Hepatocyte (in vitro differentiated cells): ENCODE data around the gene NIN. TPM values are rescaled to one million over a fixed set of nuclear protein-coding genes. Genes with fewer than 3 reads are reported as not detected.

Source experiments
- DNase-seq: peaks from one replicate; pipeline ENCODE4 v3.0.0-alpha.2; 2016; ENCODE audit warnings: low spot score
- H2AFZ ChIP-seq: fragments of 200-600 bp; sonication (generic); 2 replicates; pipeline ENCODE4 v1.6.0; 2016; ENCODE audit warnings: antibody characterized with exemption, mild to moderate bottlenecking
- H3K27ac ChIP-seq: fragments of 200-600 bp; sonication (generic); 2 replicates; pipeline ENCODE4 v1.5.1; 2016; ENCODE audit warnings: mild to moderate bottlenecking
- H3K27me3 ChIP-seq: fragments of 200-600 bp; sonication (generic); 2 replicates; pipeline ENCODE4 v1.6.1; 2016
- H3K36me3 ChIP-seq: fragments of 200-600 bp; sonication (generic); replicated peaks from 2 replicates; pipeline ENCODE4 v1.5.1; 2016; ENCODE audit warnings: low read depth; ENCODE audit not compliant: insufficient read depth
- H3K4me1 ChIP-seq: fragments of 200-600 bp; sonication (generic); 2 replicates; pipeline ENCODE4 v1.5.1; 2016; ENCODE audit warnings: mild to moderate bottlenecking, moderate library complexity; ENCODE audit not compliant: insufficient read depth
- H3K4me2 ChIP-seq: fragments of 200-600 bp; sonication (generic); 2 replicates; pipeline ENCODE4 v1.6.0; 2016
- H3K4me3 ChIP-seq: fragments of 200-600 bp; sonication (generic); 2 replicates; pipeline ENCODE4 v1.5.1; 2016; ENCODE audit warnings: mild to moderate bottlenecking
- H3K79me2 ChIP-seq: fragments of 200-600 bp; sonication (generic); 2 replicates; pipeline ENCODE4 v1.6.0; 2017; ENCODE audit warnings: mild to moderate bottlenecking
- H3K9me2 ChIP-seq: fragments of 200-600 bp; sonication (generic); replicated peaks from 2 replicates; pipeline ENCODE4 v1.6.0; 2017; ENCODE audit warnings: mild to moderate bottlenecking; ENCODE audit not compliant: insufficient read depth
- H3K9me3 ChIP-seq: fragments of 200-600 bp; sonication (generic); 2 replicates; pipeline ENCODE4 v1.5.1; 2016; ENCODE audit warnings: low read depth, mild to moderate bottlenecking
- H4K20me1 ChIP-seq: fragments of 200-600 bp; sonication (generic); 2 replicates; pipeline ENCODE4 v1.6.0; 2016; ENCODE audit warnings: mild to moderate bottlenecking; ENCODE audit not compliant: insufficient read depth, poor library complexity, severe bottlenecking
- EZH2 ChIP-seq: fragments of 200-600 bp; sonication (generic); IDR thresholded peaks from 2 replicates; pipeline ENCODE4 v1.6.1; 2016; ENCODE audit warnings: antibody characterized with exemption, mild to moderate bottlenecking, borderline replicate concordance
- EZH2phosphoT487 ChIP-seq: fragments of 200-600 bp; sonication (generic); IDR thresholded peaks from one replicate; pipeline ENCODE4 v1.6.1; 2018; ENCODE audit warnings: antibody characterized with exemption, mild to moderate bottlenecking, low read depth, moderate library complexity; ENCODE audit not compliant: unreplicated experiment, severe bottlenecking
- WGBS: methylation state at CpG from one replicate; pipeline ENCODE4 v1.1.6; 2016; ENCODE audit warnings: low lambda C conversion rate; ENCODE audit errors: missing lambda C conversion rate; 5-methylcytosine and 5-hydroxymethylcytosine counted together
- polyA plus RNA-seq: library from polyadenylated mRNA; unstranded; fragments of >200 nt; fragmentation: Nextera tagmentation; extraction: Ambion mirVana; gene quantifications from 2 replicates; pipeline ENCODE4 v1.2.1, GENCODE V29; 2016
- total RNA-seq: library from RNA; depleted of rRNA; stranded (reverse); fragments of >200 nt; gene quantifications from 2 replicates; pipeline ENCODE4 v1.2.3, GENCODE V29; 2014
- TF ChIP-seq, protein P1 (sequence below): fragments of 200-600 bp; sonication (generic); IDR thresholded peaks from 2 replicates; pipeline ENCODE4 v1.5.1; 2016; ENCODE audit warnings: antibody characterized with exemption, mild to moderate bottlenecking; ENCODE audit not compliant: poor library complexity

The NIN gene
- total and polyA plus RNA-seq, 2 experiments from 2014 or later = 4.2 to 11.6 TPM

DNA sequence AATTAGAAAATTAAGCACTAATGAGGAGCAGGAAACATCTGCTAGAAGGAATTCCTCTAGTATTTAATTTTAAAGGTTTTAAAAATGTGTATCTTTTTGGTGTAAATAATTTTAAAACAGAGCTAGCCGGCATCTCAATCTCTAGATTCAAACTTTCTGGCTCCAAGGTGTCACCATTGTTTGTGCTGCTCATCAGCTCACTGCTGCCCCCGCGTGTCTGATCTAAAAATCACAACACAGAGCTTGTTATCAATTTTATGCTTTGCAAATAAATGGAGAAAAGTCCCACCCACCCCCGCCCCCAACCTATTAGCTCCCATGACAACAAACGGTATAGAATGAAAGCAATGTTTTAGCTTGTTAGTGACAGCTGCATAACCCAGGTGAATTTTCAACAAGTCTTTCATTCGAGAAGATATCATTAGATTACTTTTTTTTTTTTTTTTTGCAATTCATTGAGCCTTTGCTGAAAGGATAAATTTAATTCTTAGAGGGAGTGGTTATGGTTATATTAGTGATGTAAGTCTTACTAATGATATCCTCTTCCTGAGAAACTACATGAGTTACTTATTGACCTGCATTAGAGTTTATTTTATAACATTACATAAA is 29.6 kb upstream of the NIN start:
- TF ChIP-seq EZH2 = no peak
- TF ChIP-seq, protein P1, sequence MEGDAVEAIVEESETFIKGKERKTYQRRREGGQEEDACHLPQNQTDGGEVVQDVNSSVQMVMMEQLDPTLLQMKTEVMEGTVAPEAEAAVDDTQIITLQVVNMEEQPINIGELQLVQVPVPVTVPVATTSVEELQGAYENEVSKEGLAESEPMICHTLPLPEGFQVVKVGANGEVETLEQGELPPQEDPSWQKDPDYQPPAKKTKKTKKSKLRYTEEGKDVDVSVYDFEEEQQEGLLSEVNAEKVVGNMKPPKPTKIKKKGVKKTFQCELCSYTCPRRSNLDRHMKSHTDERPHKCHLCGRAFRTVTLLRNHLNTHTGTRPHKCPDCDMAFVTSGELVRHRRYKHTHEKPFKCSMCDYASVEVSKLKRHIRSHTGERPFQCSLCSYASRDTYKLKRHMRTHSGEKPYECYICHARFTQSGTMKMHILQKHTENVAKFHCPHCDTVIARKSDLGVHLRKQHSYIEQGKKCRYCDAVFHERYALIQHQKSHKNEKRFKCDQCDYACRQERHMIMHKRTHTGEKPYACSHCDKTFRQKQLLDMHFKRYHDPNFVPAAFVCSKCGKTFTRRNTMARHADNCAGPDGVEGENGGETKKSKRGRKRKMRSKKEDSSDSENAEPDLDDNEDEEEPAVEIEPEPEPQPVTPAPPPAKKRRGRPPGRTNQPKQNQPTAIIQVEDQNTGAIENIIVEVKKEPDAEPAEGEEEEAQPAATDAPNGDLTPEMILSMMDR = peak; percentile 77
- no peak for TF ChIP-seq EZH2phosphoT487
- no peaks in the 10 kb centered on the region for H3K27me3 ChIP-seq
- no peaks in the 10 kb centered on the region for H3K9me3 ChIP-seq
- H3K79me2 ChIP-seq = no peaks in the 10 kb centered on the region
- H3K4me1 ChIP-seq = no peaks in the 10 kb centered on the region
- H3K4me2 ChIP-seq = peak overlapping the region; percentile 59
- H3K27ac ChIP-seq = no peak overlapping the region
- no peak overlapping the region for H3K4me3 ChIP-seq
- H2AFZ ChIP-seq = peak overlapping the region; percentile 21
- no peaks in the 10 kb centered on the region for H4K20me1 ChIP-seq
- DNase-seq = peak; percentile 80
- no peaks in the 10 kb centered on the region for H3K9me2 ChIP-seq
- WGBS = 14% methylated on average over 6 of the region's 6 CpGs
- no peaks in the 10 kb centered on the region for H3K36me3 ChIP-seq

DNA sequence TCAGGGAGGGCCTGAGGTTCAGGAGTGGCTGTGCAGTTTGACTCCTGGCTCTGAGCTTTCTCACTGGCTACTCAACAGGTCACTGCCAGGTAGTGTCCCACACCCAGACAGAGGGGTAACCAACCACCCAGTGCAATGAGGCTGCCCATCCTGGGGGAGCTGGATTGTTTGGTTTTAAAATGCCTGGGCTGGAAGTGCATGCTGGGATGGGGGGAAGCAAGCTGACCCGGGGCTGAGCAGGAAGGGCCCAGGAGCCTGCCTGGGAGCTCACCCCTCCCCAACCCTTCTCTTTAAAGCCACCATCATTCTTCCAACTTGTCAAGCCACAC is 28.3 kb upstream of the NIN start:
- H3K9me2 ChIP-seq = no peaks in the 10 kb centered on the region
- H3K4me2 ChIP-seq = no peak overlapping the region
- no peaks in the 10 kb centered on the region for H3K79me2 ChIP-seq
- no peaks in the 10 kb centered on the region for H3K4me1 ChIP-seq
- WGBS = 29% methylated on average over 1 of the region's 1 CpG
- no peak overlapping the region for H3K27ac ChIP-seq
- no peaks in the 10 kb centered on the region for H4K20me1 ChIP-seq
- no peak overlapping the region for H3K4me3 ChIP-seq
- no peak for DNase-seq
- TF ChIP-seq EZH2phosphoT487 (no peak), EZH2 (no peak)
- TF ChIP-seq, protein P1 = no peak
- no peaks in the 10 kb centered on the region for H3K36me3 ChIP-seq
- no peaks in the 10 kb centered on the region for H3K9me3 ChIP-seq
- no peaks in the 10 kb centered on the region for H3K27me3 ChIP-seq
- H2AFZ ChIP-seq = no peak overlapping the region

GRCh38 chr14:50856660-50857059 is 25.7 kb upstream of the NIN start:
- no peak for TF ChIP-seq EZH2phosphoT487
- Histone ChIP-seq H3K27me3 (no peaks in the 10 kb centered on the region), H3K36me3 (no peaks in the 10 kb centered on the region), H2AFZ (no peak overlapping the region), H3K4me1 (no peaks in the 10 kb centered on the region), H3K4me3 (no peak overlapping the region), H3K9me2 (no peaks in the 10 kb centered on the region), H4K20me1 (no peaks in the 10 kb centered on the region), H3K27ac (no peak overlapping the region), H3K79me2 (no peaks in the 10 kb centered on the region), H3K9me3 (no peaks in the 10 kb centered on the region), H3K4me2 (no peak overlapping the region)
- 80% methylated on average over 5 of the region's 5 CpGs for WGBS
- no peak for DNase-seq

GRCh38 chr14:50855558-50855957 is 24.6 kb upstream of the NIN start:
- Histone ChIP-seq H3K27me3 (no peaks in the 10 kb centered on the region), H3K36me3 (no peaks in the 10 kb centered on the region), H3K4me2 (no peak overlapping the region), H2AFZ (no peak overlapping the region), H3K27ac (no peak overlapping the region), H3K79me2 (no peaks in the 10 kb centered on the region), H3K9me3 (no peaks in the 10 kb centered on the region), H3K4me3 (no peak overlapping the region), H3K9me2 (no peaks in the 10 kb centered on the region), H4K20me1 (no peaks in the 10 kb centered on the region), H3K4me1 (no peaks in the 10 kb centered on the region)
- DNase-seq = no peak
- TF ChIP-seq, protein P1 = peak; percentile 14
- no peak for TF ChIP-seq EZH2phosphoT487
- 55% methylated on average over 1 of the region's 1 CpG for WGBS
